ENCODE data around the gene LCORL.

Gene LCORL

GRCh38 chr4:17797808-17798207 lies 223.7 kb downstream of the LCORL start:
- no peak for FAIRE-seq
- no peak for DNase-seq (ENCODE audit: extremely low spot score, insufficient read length, low read depth)

- FAIRE-seq, result no peak
- no peak for DNase-seq (ENCODE audit: extremely low spot score, insufficient read length, low read depth)
These were observed 226.8 kb downstream of the LCORL start for GRCh38 chr4:17794730-17795129.
